HAP-1 (cell line): ENCODE data around the gene SLC10A1.
"Not testable (repeated sequence)": the region's sequence is repeated elsewhere in the genome, so short reads cannot be mapped to it uniquely, and the experiment has no call there.

Experiments used
- DNase-seq, 2 experiments: peaks; one replicate each; pipeline ENCODE4 v3.0.0-alpha.2; 2016 to 2020; ENCODE audit warnings: low spot score in 2 of 2
- H3K27me3 ChIP-seq: fragments of 250-450 bp; sonication (Bioruptor Pico); 2 replicates; pipeline ENCODE4 v1.5.1; 2020; ENCODE audit warnings: low read depth, mild to moderate bottlenecking, moderate library complexity
- H3K36me3 ChIP-seq: fragments of 250-450 bp; sonication (Bioruptor Pico); replicated peaks from 2 replicates; pipeline ENCODE4 v1.5.1; 2020; ENCODE audit warnings: mild to moderate bottlenecking
- H3K4me1 ChIP-seq: fragments of 250-450 bp; sonication (Bioruptor Pico); 2 replicates; pipeline ENCODE4 v1.5.1; 2020; ENCODE audit warnings: mild to moderate bottlenecking
- H3K4me3 ChIP-seq: fragments of 250-450 bp; sonication (Bioruptor Pico); 2 replicates; pipeline ENCODE4 v1.5.1; 2020; ENCODE audit warnings: mild to moderate bottlenecking, moderate library complexity
- H3K9me3 ChIP-seq: fragments of 250-450 bp; sonication (Bioruptor Pico); 2 replicates; pipeline ENCODE4 v1.5.1; 2020; ENCODE audit warnings: mild to moderate bottlenecking, moderate library complexity
- in situ Hi-C: fragments of 300-500 bp; cut with MboI; formaldehyde crosslinking; loops from 3 replicates; pipeline ENCODE4 v1.14.3; 2020; ENCODE audit warnings: low sequenced_read_pairs, inconsistent platforms, mixed read lengths

SLC10A1 gene

GRCh38 chr14:69753860-69754259, 43.2 kb downstream of the SLC10A1 start:
- no peak overlapping the region for H3K4me3 ChIP-seq
- H3K27me3 ChIP-seq, result no peaks in the 10 kb centered on the region
- no peaks in the 10 kb centered on the region for H3K36me3 ChIP-seq
- in situ Hi-C loops, result no loop called here
- no peak for DNase-seq
- H3K4me1 ChIP-seq, result no peaks in the 10 kb centered on the region
- no peaks in the 10 kb centered on the region for H3K9me3 ChIP-seq

DNA sequence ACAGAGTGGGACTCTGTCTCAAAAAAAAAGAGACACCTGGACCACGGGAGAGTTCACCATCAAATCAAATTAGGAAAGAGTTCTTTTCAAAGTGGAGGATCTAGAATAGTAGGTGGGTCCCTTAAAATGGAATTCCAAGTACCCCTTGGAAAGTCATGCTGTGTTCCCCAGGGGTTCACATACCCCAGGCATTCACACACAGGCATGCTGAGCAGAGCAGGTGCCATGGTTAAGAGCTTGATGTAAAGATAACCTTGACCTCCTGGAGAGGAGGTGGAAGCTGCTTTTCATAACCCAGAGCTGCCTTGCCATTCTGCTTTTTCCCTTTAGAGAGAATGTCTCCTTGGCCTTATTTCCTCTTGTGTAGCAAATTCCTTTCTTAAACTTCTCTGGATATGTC, 44.3 kb downstream of the SLC10A1 start:
- no peak for DNase-seq
- Histone ChIP-seq H3K4me3 (no peak overlapping the region), H3K27me3 (no peaks in the 10 kb centered on the region), H3K4me1 (no peaks in the 10 kb centered on the region), H3K9me3 (no peaks in the 10 kb centered on the region), H3K36me3 (no peaks in the 10 kb centered on the region)
- in situ Hi-C loops, result no loop called here

DNA sequence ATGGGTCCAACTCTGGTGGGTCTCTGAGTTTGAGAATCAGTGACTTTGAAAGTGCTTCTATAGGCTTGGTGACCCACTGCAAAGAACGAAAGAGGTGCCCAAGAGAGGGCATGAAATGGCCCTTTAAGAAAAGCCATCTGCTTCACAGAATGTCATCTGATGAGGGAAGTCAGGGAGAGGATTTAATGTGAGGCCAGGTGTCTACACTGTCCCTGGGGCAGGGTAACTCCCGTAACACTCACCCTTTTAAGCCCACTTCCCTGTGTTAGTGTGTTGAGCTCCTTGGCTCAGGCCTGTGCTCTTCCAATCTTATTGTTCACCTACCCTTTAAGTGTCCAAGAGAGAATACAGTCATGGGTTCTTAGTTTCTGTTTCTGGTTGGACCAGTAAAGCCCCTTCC, 46.5 kb downstream of the SLC10A1 start:
- DNase-seq, result no peak
- Histone ChIP-seq H3K4me3 (no peak overlapping the region), H3K9me3 (no peaks in the 10 kb centered on the region), H3K4me1 (peaks cover 4% of the 10 kb centered on the region; the same call in 1 of the 2 replicates), H3K27me3 (no peaks in the 10 kb centered on the region), H3K36me3 (no peaks in the 10 kb centered on the region)
- in situ Hi-C loops, result no loop called here

DNA sequence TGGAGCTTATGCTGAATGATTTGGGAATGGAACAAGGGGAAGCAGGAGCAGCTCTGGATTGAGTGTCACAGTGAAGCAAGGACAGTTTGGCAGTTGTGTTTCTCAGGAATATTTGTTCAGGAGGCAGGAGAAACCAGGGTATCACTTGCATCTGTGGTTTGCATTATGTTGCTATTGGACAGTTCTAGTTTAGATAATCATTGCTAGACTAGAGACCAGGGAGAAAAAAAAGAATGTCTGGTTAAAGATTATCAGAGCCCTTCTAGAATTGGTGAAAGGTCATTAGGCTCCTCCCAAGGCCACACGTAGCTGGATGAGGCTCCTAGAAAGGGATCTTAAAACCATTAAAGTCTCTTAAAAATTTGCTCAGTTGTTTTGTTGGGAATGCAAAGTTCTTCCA, 47.1 kb downstream of the SLC10A1 start:
- DNase-seq, result no peak
- Histone ChIP-seq H3K9me3 (peaks cover 2% of the 10 kb centered on the region; the same call in 1 of the 2 replicates), H3K4me3 (no peak overlapping the region), H3K27me3 (no peaks in the 10 kb centered on the region), H3K4me1 (peaks cover 4% of the 10 kb centered on the region; the same call in 1 of the 2 replicates), H3K36me3 (no peaks in the 10 kb centered on the region)
- in situ Hi-C loops, result no loop called here

- in situ Hi-C loops, result no loop called here
- no peak for DNase-seq
- H3K27me3 ChIP-seq, result no peaks in the 10 kb centered on the region
- no peaks in the 10 kb centered on the region for H3K36me3 ChIP-seq
- peaks cover 15% of the 10 kb centered on the region for H3K9me3 ChIP-seq
- H3K4me3 ChIP-seq, result no peak overlapping the region
- peaks cover 2% of the 10 kb centered on the region; the same call in 1 of the 2 replicates for H3K4me1 ChIP-seq
These were observed 56.0 kb downstream of the SLC10A1 start for GRCh38 chr14:69741055-69741454.

- DNase-seq, in situ Hi-C loops, H3K9me3 ChIP-seq, H3K4me1 ChIP-seq, H3K27me3 ChIP-seq, H3K36me3 ChIP-seq, H3K4me3 ChIP-seq: not testable (repeated sequence)
These were observed 60.6 kb downstream of the SLC10A1 start for GRCh38 chr14:69736405-69736804.

DNA sequence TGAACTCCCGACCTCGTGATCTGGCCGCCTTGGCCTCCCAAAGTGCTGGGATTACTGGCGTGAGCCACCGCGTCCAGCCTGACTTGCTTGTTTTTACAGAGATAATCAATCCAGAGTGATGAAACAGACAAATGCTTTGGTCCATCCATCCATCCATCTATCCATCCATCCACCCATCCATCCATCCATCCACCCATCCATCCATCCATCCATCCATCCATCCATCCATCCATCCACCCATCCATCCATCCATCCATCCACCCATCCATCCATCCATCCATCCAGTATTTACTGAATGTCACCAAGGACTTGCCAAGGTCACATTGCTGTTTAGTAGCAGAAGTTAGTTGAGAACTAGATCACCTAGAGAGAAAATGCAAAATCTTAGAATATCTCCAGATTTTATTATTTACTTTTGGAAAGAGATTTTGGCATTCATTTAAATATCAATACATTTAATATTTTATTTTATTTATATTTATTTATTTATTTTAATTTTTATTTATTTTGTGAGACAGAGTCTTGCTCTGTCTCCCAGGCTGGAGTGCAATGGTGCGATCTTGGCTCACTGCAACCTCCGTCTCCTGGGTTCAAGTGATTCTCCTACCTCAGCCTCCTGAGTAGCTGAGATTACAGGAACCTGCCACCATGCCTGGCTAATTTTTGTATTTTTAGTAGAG, 65.0 kb downstream of the SLC10A1 start:
- H3K9me3 ChIP-seq, DNase-seq, H3K4me3 ChIP-seq, H3K36me3 ChIP-seq, H3K4me1 ChIP-seq, in situ Hi-C loops, H3K27me3 ChIP-seq: not testable (repeated sequence)

DNA sequence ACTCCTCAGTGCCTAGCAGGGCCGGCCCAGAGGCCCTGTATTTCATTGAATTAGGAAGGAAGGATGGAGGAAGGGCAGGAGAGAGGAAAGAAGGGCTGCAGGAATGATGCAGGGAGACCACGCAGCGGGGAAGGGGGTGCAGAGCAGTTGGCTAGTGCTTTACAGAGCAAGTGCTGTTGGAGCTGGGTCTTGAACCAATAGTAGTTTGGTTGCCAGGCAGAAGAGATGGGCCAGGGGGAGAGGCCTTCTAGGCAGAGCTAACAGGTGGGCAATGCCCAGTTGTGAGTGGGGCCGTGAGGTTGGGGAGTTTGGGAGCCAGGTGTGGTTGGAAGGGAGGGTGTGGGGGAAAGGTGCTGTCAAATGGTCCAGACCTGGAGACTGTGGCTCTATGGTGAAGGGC, 69.2 kb downstream of the SLC10A1 start:
- in situ Hi-C loops, result loop anchor here (5.0 kb wide), 1 partner anchor 146 kb away; no protein-coding TSS in a partner anchor
- no peak overlapping the region for H3K4me3 ChIP-seq
- no peak for DNase-seq
- peaks cover 5% of the 10 kb centered on the region; the same call in 1 of the 2 replicates for H3K4me1 ChIP-seq
- no peaks in the 10 kb centered on the region for H3K36me3 ChIP-seq
- H3K9me3 ChIP-seq, result no peaks in the 10 kb centered on the region
- no peaks in the 10 kb centered on the region for H3K27me3 ChIP-seq

DNA sequence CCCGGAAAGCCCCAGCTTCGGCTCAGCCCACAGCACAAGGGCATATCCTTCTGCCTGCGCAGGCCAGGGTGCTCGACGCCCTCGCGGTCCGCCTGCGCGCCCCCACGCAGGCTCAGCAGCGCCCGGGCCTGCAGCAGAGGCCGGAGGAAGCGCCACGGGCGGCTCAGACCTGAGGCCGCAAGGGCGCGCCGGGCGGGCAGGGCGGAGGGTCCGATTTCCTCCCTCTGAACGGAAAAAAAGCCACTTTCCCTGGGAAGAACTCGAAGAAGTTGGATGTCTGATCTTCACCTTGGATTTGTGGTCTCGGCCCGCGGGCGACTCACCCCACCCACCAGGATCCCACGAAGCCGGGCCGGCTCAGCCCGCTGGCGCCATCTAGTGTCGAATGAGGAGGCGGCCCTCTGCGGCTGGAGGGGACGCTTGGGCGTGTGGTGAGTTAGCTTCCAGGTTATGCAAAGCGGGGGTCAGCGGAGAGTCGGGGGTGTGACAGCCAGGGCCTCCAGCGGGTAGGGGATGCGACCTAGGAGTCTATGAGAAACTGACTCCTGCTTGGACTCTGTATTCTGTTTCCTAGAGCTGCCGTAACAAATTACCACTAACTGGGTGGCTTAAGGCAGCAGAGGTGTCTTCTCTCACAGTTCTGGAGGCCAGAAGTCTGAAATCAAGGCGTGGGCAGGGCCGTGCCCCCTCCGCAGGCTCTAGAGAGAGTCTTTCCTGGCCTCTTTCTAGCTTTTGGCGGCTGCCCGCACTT, 70.1 kb downstream of the SLC10A1 start:
- no peaks in the 10 kb centered on the region for H3K36me3 ChIP-seq
- peak; percentile 47 to 89 for DNase-seq
- peaks cover 5% of the 10 kb centered on the region; the same call in 1 of the 2 replicates for H3K4me1 ChIP-seq
- no peaks in the 10 kb centered on the region for H3K27me3 ChIP-seq
- no peak overlapping the region for H3K4me3 ChIP-seq
- H3K9me3 ChIP-seq, result no peaks in the 10 kb centered on the region
- in situ Hi-C loops, result loop anchor here (5.0 kb wide), 1 partner anchor 145 kb away; no protein-coding TSS in a partner anchor
